Right ventricle myocardium inferior (tissue), 1 donor: ENCODE measurements around the gene NEK11. TPM values are rescaled to one million over a fixed set of nuclear protein-coding genes. Genes with fewer than 3 reads are reported as not detected.
"Not testable (repeated sequence)": the region's sequence is repeated elsewhere in the genome, so short reads cannot be mapped to it uniquely, and the experiment has no call there.

Experiments
- ATAC-seq: fragments of 200-7000 bp; cut with Tn5 transposase; one replicate; pipeline ENCODE4 v1.9.1; 2020; ENCODE audit warnings: mild to moderate bottlenecking, moderate library complexity
- DNase-seq: peaks from one replicate; pipeline ENCODE4 v3.0.0; 2021; ENCODE audit errors: missing footprints
- intact Hi-C: fragments of 100-400 bp; cut with DNase I; formaldehyde crosslinking; loops from one replicate; pipeline ENCODE4 v1.11.0; 2022
- total RNA-seq: library from RNA; stranded (reverse); fragmentation: NEBNext Ultra II Directional; extraction: Animal tissue kit (Norgen Biotek cat#: 25700); gene quantifications from one replicate; pipeline ENCODE4 v1.2.1, GENCODE V29; 2021
- donor health status: DM: no; HTN: yes; CAD: no; lungs with severe emphysema.

Gene NEK11
- total RNA-seq, 1 donor from 2014 or later = 1.3 TPM

- no peak for DNase-seq
- no peak for ATAC-seq
- intact Hi-C loops = no loop called here
These were observed 296.3 kb downstream of the NEK11 start for GRCh38 chr3:131323014-131323413.

GRCh38 chr3:131323792-131324191, 297.1 kb downstream of the NEK11 start:
- intact Hi-C loops = no loop called here
- DNase-seq (no peak), ATAC-seq (no peak)

- DNase-seq (no peak), ATAC-seq (no peak)
- intact Hi-C loops = no loop called here
These were observed 298.2 kb downstream of the NEK11 start for GRCh38 chr3:131324923-131325322.

GRCh38 chr3:131326307-131326706, 299.6 kb downstream of the NEK11 start:
- DNase-seq (no peak), ATAC-seq (no peak)
- intact Hi-C loops = no loop called here

GRCh38 chr3:131328721-131329120, 302.0 kb downstream of the NEK11 start:
- ATAC-seq (no peak), DNase-seq (no peak)
- intact Hi-C loops = no loop called here

- intact Hi-C loops = no loop called here
- ATAC-seq = no peak
These were observed 303.1 kb downstream of the NEK11 start for GRCh38 chr3:131329774-131330173.

GRCh38 chr3:131331456-131332085, 304.9 kb downstream of the NEK11 start:
- DNase-seq, intact Hi-C loops, ATAC-seq: not testable (repeated sequence)

More at GRCh38 chr3:131329774-131330173, 303.1 kb downstream of the NEK11 start:
- DNase-seq = no peak

GRCh38 chr3:131338948-131339640, 312.4 kb downstream of the NEK11 start:
- intact Hi-C loops = no loop called here
- DNase-seq (no peak), ATAC-seq (no peak)

GRCh38 chr3:131341761-131342160, 315.1 kb downstream of the NEK11 start:
- intact Hi-C loops = no loop called here
- DNase-seq = no peak
- ATAC-seq = no peak

GRCh38 chr3:131348911-131349310, 322.2 kb downstream of the NEK11 start:
- intact Hi-C loops = no loop called here
- ATAC-seq = no peak

GRCh38 chr3:131349454-131349853, 322.8 kb downstream of the NEK11 start:
- DNase-seq (no peak), ATAC-seq (peak; percentile 70)
- intact Hi-C loops = no loop called here

More at GRCh38 chr3:131348911-131349310, 322.2 kb downstream of the NEK11 start:
- DNase-seq = no peak

- ATAC-seq (peak; percentile 66), DNase-seq (no peak)
- intact Hi-C loops = no loop called here
These were observed 323.3 kb downstream of the NEK11 start for GRCh38 chr3:131349946-131350347.

- ATAC-seq (no peak), DNase-seq (no peak)
- intact Hi-C loops = no loop called here
These were observed 323.8 kb downstream of the NEK11 start for GRCh38 chr3:131350506-131350905.

- no peak for ATAC-seq
- intact Hi-C loops = no loop called here
- no peak for DNase-seq
These were observed 326.6 kb downstream of the NEK11 start for GRCh38 chr3:131353016-131353877.

- ATAC-seq = no peak
- intact Hi-C loops = no loop called here
These were observed 327.3 kb downstream of the NEK11 start for GRCh38 chr3:131353986-131354385.

GRCh38 chr3:131356006-131356595, 329.4 kb downstream of the NEK11 start:
- ATAC-seq (no peak), DNase-seq (no peak)
- intact Hi-C loops = no loop called here

More at GRCh38 chr3:131353986-131354385, 327.3 kb downstream of the NEK11 start:
- no peak for DNase-seq

- DNase-seq (no peak), ATAC-seq (no peak)
- intact Hi-C loops = no loop called here
These were observed 330.6 kb downstream of the NEK11 start for GRCh38 chr3:131357275-131357674.

GRCh38 chr3:131360191-131360755, 333.6 kb downstream of the NEK11 start:
- ATAC-seq (no peak), DNase-seq (no peak)
- intact Hi-C loops = no loop called here

GRCh38 chr3:131361066-131361463, 334.4 kb downstream of the NEK11 start:
- peak; percentile 73 for DNase-seq
- peak; percentile 7 for ATAC-seq
- intact Hi-C loops = not testable (repeated sequence)
